Activated CD8-positive, alpha-beta memory T cell treated with anti-CD3 and anti-CD28 coated beads, Interleukin-2, amount 10 ng/mL, durations not matched to agents 7 days and 5 days (primary cell): ENCODE measurements around the gene KCNQ2. TPM values are rescaled to one million over a fixed set of nuclear protein-coding genes. Genes with fewer than 3 reads are reported as not detected.

Experiments used
- ATAC-seq: fragments of 150-1000 bp; cut with Tn5 transposase; one replicate; pipeline ENCODE4 v1.10.0; 2021; ENCODE audit warnings: moderate library complexity
- CTCF ChIA-PET: fragments of 350-600 bp; sonication (Branson Sonifier 250); formaldehyde crosslinking; loops from one replicate; lab custom pipeline; 2021; ENCODE audit warnings: antibody characterized with exemption; lab: Charles Lee
- DNase-seq: peaks from one replicate; pipeline ENCODE4 v3.0.0-alpha.2; 2020
- H3K27ac Mint-ChIP-seq: one replicate; pipeline ENCODE4 v1.8.0; 2021; ENCODE audit warnings: mild to moderate bottlenecking, mixed read lengths
- H3K27me3 Mint-ChIP-seq: one replicate; pipeline ENCODE4 v1.8.0; 2021; ENCODE audit warnings: mixed read lengths
- H3K36me3 Mint-ChIP-seq: one replicate; pipeline ENCODE4 v1.8.0; 2021; ENCODE audit warnings: mild to moderate bottlenecking, mixed read lengths
- H3K4me1 Mint-ChIP-seq: one replicate; pipeline ENCODE4 v1.8.0; 2021; ENCODE audit warnings: mixed read lengths
- H3K4me3 Mint-ChIP-seq: one replicate; pipeline ENCODE4 v1.8.0; 2021; ENCODE audit warnings: mild to moderate bottlenecking, moderate library complexity, mixed read lengths
- H3K9me3 Mint-ChIP-seq: one replicate; pipeline ENCODE4 v1.8.0; 2022; ENCODE audit warnings: low read depth, mixed read lengths
- total RNA-seq, 2 experiments: library from RNA; stranded (reverse); gene quantifications; one replicate each; pipeline ENCODE4 v1.2.3, GENCODE V29; 2021

KCNQ2 gene
- total RNA-seq, 2 experiments from 2014 or later = 0.05 TPM; not detected in 1

DNA sequence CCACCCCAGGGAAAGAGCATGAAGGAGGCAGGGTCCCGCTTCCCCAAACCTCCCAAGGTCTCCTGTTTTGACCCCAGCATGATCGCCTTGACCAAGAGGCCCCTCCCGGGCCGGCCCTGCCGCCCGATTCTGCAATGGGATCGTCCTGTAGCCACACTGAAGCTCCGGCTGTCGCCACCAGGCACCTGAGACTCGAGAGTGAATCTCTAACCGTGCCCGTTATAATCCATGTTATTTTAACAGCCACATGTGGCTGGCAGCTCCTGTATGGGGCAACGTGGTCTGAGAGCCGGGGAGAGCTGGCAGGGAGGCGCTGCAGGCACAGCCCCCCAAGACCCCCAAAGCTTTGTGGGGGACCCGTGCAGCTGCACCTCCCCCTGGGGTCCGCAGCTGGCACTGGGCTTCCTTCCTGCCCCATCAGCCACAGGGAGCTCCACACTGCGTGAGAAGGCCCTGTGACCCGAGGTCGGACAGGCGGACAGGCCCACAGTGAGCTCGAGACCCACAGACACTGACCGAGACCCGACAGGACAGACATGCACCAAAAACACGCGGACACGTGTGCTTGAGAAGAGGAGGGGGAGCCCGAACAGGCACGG is 51.3 kb downstream of the KCNQ2 start:
- CTCF ChIA-PET = no interaction called here
- no peaks in the 10 kb centered on the region for H3K9me3 Mint-ChIP-seq
- DNase-seq = no peak
- H3K4me3 Mint-ChIP-seq = no peak overlapping the region
- H3K36me3 Mint-ChIP-seq = no peaks in the 10 kb centered on the region
- no peaks in the 10 kb centered on the region for H3K4me1 Mint-ChIP-seq
- no peak for ATAC-seq
- no peaks in the 10 kb centered on the region for H3K27me3 Mint-ChIP-seq
- no peak overlapping the region for H3K27ac Mint-ChIP-seq

DNA sequence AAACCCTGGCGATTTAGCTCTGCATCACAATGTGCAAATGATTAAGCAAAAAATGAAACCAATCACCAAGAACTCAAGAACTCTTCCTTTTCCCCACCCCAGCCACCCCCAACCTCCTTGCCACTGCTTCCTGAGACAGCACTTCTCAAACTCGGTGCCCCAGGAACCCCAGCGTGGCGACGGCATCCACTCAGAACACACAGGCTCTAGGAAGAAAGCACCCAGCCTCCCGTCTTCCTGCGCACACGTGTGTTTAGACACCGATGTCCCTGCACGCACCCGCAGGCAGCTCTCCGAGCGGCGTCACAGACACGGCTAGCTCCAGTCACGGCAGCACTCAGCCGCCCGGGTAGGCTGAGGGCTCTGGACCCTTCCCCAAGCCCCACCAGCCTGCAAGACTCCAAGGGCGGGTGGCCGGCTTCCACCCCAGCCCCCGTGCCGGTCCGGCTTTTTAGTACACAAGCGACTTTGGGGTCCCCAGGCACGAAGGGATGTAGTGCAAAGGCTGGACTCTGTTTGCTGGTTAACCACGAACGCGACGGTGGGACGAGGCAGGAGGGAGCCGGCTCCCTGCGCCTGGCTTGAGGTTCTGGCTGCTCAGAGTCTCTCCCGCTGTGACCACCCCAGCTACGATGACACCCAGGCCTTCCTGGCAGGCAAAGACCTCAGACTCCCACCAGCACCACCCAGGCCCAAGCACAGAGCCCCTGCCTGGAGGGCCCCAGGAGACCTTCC is 51.9 kb downstream of the KCNQ2 start:
- H3K9me3 Mint-ChIP-seq = no peaks in the 10 kb centered on the region
- H3K4me1 Mint-ChIP-seq = no peaks in the 10 kb centered on the region
- H3K4me3 Mint-ChIP-seq = no peak overlapping the region
- CTCF ChIA-PET = no interaction called here
- H3K27me3 Mint-ChIP-seq = no peaks in the 10 kb centered on the region
- H3K27ac Mint-ChIP-seq = no peak overlapping the region
- DNase-seq = no peak
- no peak for ATAC-seq
- no peaks in the 10 kb centered on the region for H3K36me3 Mint-ChIP-seq

DNA sequence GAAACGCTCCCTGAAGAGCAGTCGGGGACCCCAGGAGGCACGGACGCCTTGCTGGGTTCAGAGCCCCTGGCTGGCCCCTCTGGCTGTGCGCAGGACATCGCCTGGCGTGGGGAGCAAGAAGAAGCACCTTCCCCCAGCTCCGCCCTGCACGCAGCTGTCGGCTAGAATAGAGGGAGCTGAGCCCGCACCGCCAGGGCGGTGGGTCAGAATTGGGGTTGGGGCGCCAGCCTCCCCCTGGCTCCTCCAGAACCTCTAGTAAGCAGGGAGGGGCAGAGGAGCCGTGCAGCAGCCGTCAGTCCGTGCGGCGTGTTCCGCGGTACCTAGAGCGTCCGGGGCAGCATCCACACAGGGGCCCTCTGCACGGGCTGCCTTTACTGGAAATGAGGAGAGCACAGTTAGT is 53.2 kb downstream of the KCNQ2 start:
- no peaks in the 10 kb centered on the region for H3K27me3 Mint-ChIP-seq
- H3K36me3 Mint-ChIP-seq = no peaks in the 10 kb centered on the region
- H3K4me1 Mint-ChIP-seq = no peaks in the 10 kb centered on the region
- CTCF ChIA-PET = no interaction called here
- H3K9me3 Mint-ChIP-seq = no peaks in the 10 kb centered on the region
- no peak overlapping the region for H3K4me3 Mint-ChIP-seq
- H3K27ac Mint-ChIP-seq = no peak overlapping the region
- ATAC-seq = no peak
- DNase-seq = no peak

DNA sequence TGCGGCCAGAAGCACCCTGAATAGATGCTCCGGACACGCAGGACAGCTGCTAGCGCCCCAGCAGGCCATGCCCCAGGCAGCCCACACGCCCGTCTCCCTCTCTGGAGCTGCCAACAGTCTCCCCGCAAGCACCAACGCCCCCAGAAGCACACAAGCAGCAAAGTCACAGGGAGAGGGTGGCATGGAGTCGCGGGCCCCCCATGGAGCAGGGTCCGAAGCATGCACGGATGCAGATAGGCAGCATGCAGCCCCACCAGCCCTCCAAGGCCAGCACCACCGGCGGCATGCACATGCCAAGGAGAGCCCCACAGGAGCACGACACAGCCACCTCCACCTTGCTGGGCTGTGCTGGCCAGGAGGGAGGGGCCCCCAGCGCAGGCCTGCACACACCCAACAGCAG is 53.8 kb downstream of the KCNQ2 start:
- no peak for ATAC-seq
- no peaks in the 10 kb centered on the region for H3K36me3 Mint-ChIP-seq
- H3K27ac Mint-ChIP-seq = no peak overlapping the region
- CTCF ChIA-PET = no interaction called here
- H3K9me3 Mint-ChIP-seq = no peaks in the 10 kb centered on the region
- no peaks in the 10 kb centered on the region for H3K27me3 Mint-ChIP-seq
- no peak overlapping the region for H3K4me3 Mint-ChIP-seq
- no peak for DNase-seq
- H3K4me1 Mint-ChIP-seq = no peaks in the 10 kb centered on the region

DNA sequence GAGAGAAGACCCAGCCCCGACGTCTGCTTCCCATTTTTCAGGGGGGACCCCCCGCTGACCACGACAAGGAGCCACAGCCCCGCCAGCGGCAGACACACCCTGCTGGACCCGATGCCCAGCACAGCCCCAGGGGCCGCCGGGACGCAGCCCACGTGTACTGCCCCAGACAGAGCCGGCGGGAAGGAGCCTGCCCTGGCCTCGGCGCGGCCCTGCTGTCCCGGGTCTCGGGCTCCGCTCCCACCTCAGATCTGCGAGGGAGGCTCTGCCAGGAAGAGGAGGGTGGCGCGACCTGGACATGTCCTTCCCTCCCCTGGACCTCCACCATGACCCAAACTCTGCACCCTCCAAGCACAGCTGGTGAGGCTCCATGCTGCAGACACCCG is 54.7 kb downstream of the KCNQ2 start:
- H3K4me1 Mint-ChIP-seq = no peaks in the 10 kb centered on the region
- no peak overlapping the region for H3K27ac Mint-ChIP-seq
- H3K4me3 Mint-ChIP-seq = no peak overlapping the region
- DNase-seq (no peak), ATAC-seq (no peak)
- CTCF ChIA-PET = no interaction called here
- no peaks in the 10 kb centered on the region for H3K9me3 Mint-ChIP-seq
- no peaks in the 10 kb centered on the region for H3K36me3 Mint-ChIP-seq
- no peaks in the 10 kb centered on the region for H3K27me3 Mint-ChIP-seq

DNA sequence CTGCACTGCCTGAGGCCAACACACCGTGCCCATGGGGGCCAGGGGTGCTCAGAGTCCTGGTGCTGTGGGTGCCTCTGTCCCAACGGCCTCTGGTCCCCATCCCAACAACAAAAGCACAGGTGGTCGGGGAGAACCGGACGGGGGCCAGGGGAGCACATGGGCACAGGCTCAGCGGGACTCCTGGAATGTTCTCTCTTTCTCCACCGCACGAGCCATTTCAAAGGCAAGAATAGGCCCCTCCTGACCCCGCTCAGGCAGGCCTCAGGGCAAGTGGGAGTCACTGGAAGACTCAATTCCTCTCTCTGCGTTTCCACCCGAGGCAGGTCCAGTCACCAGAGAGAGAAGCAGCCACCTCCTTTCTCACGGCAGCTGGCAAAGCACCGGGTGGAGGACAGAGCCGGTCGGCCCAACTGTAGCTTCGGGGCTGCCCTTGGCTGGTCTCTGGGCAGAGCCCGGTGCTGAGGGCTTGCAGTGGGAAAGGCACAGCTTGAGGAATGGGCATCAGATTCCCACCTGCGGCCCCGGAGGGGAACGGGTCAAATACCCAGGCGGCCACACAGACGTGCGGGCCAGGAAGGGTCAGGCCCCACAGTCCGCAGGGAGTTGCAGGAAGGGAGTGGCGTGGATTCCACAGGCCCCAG is 55.2 kb downstream of the KCNQ2 start:
- no peak overlapping the region for H3K4me3 Mint-ChIP-seq

DNA sequence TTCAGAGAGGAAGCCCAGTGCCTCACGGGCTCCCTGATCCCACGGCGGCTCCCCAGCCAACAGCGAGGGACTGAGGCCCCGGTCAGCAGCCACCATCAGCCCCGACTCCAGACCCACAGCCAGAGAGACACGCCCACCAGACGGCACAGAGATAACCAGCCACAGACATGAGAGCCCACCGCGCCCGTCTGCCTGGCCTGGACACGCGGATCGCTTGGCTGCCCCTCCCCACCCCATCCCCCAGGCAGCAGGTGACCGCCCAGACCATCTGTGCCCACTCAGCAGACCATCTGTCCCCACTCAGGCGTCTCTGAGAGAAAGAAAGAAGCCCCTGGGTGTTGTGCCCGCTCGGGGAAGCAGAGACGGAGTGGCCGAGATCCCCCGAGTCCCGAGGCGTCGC is 55.8 kb downstream of the KCNQ2 start:
- Mint-ChIP-seq H3K27me3 (no peaks in the 10 kb centered on the region), H3K4me3 (no peak overlapping the region), H3K4me1 (peaks cover 2% of the 10 kb centered on the region), H3K36me3 (no peaks in the 10 kb centered on the region), H3K27ac (no peak overlapping the region), H3K9me3 (no peaks in the 10 kb centered on the region)
- CTCF ChIA-PET = no interaction called here
- DNase-seq (no peak), ATAC-seq (no peak)

More for the DNA sequence above, 55.2 kb downstream of the KCNQ2 start:
- H3K27me3 Mint-ChIP-seq = no peaks in the 10 kb centered on the region
- ATAC-seq (no peak), DNase-seq (no peak)
- H3K27ac Mint-ChIP-seq = no peak overlapping the region
- no peaks in the 10 kb centered on the region for H3K36me3 Mint-ChIP-seq
- CTCF ChIA-PET = no interaction called here
- H3K9me3 Mint-ChIP-seq = no peaks in the 10 kb centered on the region
- H3K4me1 Mint-ChIP-seq = no peaks in the 10 kb centered on the region

DNA sequence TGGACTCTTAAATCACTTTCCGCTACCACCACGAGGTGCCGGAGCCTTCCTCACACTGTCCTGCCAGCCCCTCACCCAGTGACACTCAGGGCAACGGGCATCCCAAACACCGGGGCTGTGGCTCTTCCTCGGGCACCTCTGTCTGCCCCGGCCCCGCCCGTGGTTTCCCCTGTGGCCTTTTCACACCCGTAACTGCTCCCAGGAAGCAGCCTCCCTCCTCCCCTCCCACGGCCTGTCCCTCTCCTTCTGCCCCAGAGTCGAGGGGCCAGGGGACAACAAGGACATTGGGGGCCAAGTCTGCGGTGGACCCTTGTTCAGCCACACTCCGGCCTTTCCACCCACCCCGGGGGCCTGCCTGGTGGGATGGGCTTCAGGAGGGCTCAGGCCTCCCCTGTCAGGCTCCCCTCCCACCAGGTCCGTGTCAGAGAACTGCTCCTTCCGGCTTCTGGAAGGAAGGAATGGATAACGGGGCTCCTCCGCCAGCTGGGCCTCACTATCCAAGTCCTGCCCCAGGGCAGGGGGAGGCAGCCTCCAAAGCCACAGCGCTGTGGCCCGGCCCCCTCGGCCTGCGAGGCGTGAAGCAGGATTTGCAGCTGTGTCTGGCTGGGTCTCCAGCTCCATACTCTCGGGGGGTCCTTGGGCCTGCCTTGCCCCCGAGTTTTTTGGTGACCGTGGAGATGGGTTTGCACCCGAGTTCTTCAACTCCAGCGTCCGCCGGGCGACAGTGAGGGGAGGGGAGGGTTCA is 56.6 kb downstream of the KCNQ2 start:
- CTCF ChIA-PET = no interaction called here
- Mint-ChIP-seq H3K9me3 (no peaks in the 10 kb centered on the region), H3K27me3 (no peaks in the 10 kb centered on the region), H3K4me3 (no peak overlapping the region), H3K27ac (no peak overlapping the region), H3K4me1 (peaks cover 3% of the 10 kb centered on the region), H3K36me3 (no peaks in the 10 kb centered on the region)
- DNase-seq = no peak
- no peak for ATAC-seq

DNA sequence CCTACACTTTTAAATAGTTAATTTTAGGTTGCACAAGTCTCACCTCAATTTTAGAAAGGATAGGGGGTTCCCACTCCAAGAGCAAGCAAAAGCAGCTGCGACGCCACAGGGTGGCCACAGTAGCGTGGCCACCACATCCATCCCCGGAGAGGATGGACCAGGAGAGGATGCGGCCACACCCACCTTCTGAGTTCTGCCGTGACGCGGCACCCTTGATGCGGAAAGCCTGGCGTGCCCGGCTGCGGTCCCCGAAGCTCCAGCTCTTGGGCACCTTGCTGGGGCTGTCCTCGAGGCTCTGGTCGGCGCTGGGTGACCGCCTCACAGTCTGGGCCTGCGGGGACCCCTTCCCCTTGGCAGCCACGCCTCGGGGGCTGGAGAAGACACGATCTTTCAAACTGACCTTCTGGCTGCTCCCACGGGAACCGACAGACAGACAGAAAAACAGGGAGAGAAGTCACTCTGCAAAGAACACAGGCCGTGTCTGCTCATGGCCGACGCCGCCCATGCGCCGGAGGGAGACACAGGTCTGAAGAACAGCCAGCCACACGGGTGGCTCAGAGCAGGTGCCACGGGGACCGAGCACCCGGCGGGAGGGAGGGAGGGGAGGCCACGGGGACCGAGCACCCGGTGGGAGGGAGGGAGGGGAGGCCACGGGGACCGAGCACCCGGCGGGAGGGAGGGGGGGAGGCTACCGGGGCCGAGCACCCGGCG is 57.6 kb downstream of the KCNQ2 start:
- peaks cover 3% of the 10 kb centered on the region for H3K4me1 Mint-ChIP-seq
- H3K27ac Mint-ChIP-seq = no peak overlapping the region
- no peaks in the 10 kb centered on the region for H3K36me3 Mint-ChIP-seq
- ATAC-seq = no peak
- no peaks in the 10 kb centered on the region for H3K27me3 Mint-ChIP-seq
- no peak for DNase-seq
- CTCF ChIA-PET = no interaction called here
- no peaks in the 10 kb centered on the region for H3K9me3 Mint-ChIP-seq
- H3K4me3 Mint-ChIP-seq = no peak overlapping the region

DNA sequence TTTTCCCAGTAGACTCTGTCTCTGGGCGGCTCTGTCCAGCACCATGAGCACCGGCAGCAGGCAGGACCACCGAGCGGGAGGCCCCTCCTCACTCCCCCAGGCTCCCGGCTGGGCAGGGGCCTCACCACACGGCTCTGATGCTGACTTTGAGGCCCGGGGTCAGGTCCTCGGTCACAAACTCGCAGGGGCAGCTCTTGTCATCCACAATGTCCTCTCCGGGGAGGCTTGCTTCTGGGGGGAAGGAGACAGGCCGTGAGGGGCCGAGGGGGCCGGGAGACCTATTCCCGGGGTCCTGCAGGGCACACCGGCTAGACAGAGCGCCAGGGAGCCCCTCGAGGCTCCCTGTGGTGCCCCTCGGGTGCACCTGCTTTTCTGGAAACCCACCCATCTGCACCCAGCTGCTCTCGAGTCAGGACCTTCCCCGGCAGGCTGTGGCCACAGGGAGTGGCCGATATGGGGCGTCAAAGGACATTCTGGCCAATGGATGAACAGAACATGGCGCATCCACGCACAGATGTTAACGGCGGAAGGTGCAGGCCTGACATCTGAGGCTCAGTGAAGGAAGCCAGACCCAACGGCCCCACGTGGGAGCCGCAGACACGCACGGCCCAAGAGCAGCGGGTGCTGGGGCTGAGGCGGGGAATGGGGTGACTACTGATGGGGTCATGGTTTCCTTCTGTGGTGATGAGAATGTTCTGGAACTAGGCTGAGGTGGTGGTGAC is 58.3 kb downstream of the KCNQ2 start:
- Mint-ChIP-seq H3K9me3 (no peaks in the 10 kb centered on the region), H3K27ac (no peak overlapping the region), H3K27me3 (no peaks in the 10 kb centered on the region), H3K4me1 (peaks cover 3% of the 10 kb centered on the region), H3K36me3 (no peaks in the 10 kb centered on the region), H3K4me3 (no peak overlapping the region)
- ATAC-seq (no peak), DNase-seq (no peak)
- CTCF ChIA-PET = no interaction called here

DNA sequence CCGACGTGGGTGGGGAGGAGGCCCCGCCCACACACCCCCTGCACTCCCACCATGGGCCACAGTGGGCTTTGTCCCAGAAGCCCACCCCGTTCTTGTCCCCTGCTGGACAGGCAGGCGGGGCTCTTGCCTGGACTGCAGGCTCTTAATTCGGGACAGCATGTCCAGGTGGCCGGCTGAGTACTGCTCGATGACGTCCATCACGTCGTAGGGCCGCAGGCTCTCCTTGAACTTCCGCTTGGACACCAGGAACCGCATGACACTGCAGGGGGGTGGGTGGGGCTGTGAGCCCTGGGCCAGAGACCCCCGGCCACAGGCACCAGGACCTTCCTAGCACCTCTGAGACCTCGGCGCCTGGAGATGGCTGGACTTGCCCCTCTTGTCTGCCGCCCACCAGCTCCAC is 59.1 kb downstream of the KCNQ2 start:
- no peaks in the 10 kb centered on the region for H3K36me3 Mint-ChIP-seq
- ATAC-seq (no peak), DNase-seq (no peak)
- no peak overlapping the region for H3K27ac Mint-ChIP-seq
- peaks cover 3% of the 10 kb centered on the region for H3K4me1 Mint-ChIP-seq
- H3K4me3 Mint-ChIP-seq = no peak overlapping the region
- no peaks in the 10 kb centered on the region for H3K9me3 Mint-ChIP-seq
- CTCF ChIA-PET = no interaction called here
- H3K27me3 Mint-ChIP-seq = no peaks in the 10 kb centered on the region

DNA sequence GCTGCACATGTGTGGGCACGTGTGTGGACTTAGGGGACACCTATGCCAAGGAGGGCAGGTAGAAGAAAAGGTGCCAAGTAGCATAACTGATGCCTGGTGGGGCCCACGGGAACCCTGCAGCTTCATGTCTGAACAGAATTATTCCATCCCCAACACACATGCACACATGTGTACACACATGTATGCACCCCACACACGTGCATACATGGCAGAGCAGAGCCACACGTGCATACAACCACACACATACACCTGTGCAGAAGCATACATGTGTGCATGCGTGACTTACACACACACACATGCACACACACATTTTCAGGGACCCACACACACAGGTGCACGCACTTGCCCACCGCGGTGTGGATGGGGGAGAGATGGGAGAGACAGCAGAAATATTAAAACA is 59.6 kb downstream of the KCNQ2 start:
- Mint-ChIP-seq H3K4me3 (no peak overlapping the region), H3K27ac (no peak overlapping the region), H3K27me3 (no peaks in the 10 kb centered on the region), H3K4me1 (peaks cover 3% of the 10 kb centered on the region), H3K36me3 (no peaks in the 10 kb centered on the region), H3K9me3 (no peaks in the 10 kb centered on the region)
- no peak for DNase-seq
- no peak for ATAC-seq
- CTCF ChIA-PET = no interaction called here
